HG03342 (cell line): ENCODE data around the gene RIN2.
"Not testable (repeated sequence)": the region's sequence is repeated elsewhere in the genome, so short reads cannot be mapped to it uniquely, and the experiment has no call there.

Experiments
- ATAC-seq: cut with Tn5 transposase; IDR thresholded peaks from one replicate; pipeline ENCODE4 v1.9.1; 2021; ENCODE audit warnings: mild to moderate bottlenecking, moderate library complexity; ENCODE audit not compliant: unreplicated experiment

The RIN2 gene

GRCh38 chr20:19735446-19735845 is 22.6 kb upstream of the RIN2 start:
- no peak for ATAC-seq

GRCh38 chr20:19737025-19737424 is 21.0 kb upstream of the RIN2 start:
- no peak for ATAC-seq

- no peak for ATAC-seq
Measured at GRCh38 chr20:19738951-19739350, 19.1 kb upstream of the RIN2 start.

- no peak for ATAC-seq
Measured at GRCh38 chr20:19739351-19739750, 18.7 kb upstream of the RIN2 start.

- ATAC-seq = no peak
Measured at GRCh38 chr20:19740512-19740911, 17.5 kb upstream of the RIN2 start.

- ATAC-seq = no peak
Measured at GRCh38 chr20:19741924-19742323, 16.1 kb upstream of the RIN2 start.

GRCh38 chr20:19742974-19743639 is 15.0 kb upstream of the RIN2 start:
- no peak for ATAC-seq

GRCh38 chr20:19743640-19743995 is 14.4 kb upstream of the RIN2 start:
- no peak for ATAC-seq

GRCh38 chr20:19745106-19745505 is 13.0 kb upstream of the RIN2 start:
- ATAC-seq = no peak

GRCh38 chr20:19745584-19745983 is 12.5 kb upstream of the RIN2 start:
- ATAC-seq = no peak

GRCh38 chr20:19746396-19746795 is 11.7 kb upstream of the RIN2 start:
- no peak for ATAC-seq

- ATAC-seq = no peak
Measured at GRCh38 chr20:19747903-19748302, 10.2 kb upstream of the RIN2 start.

- ATAC-seq = no peak
Measured at GRCh38 chr20:19748681-19749080, 9.4 kb upstream of the RIN2 start.

GRCh38 chr20:19749618-19750071 is 8.4 kb upstream of the RIN2 start:
- ATAC-seq = no peak

GRCh38 chr20:19750101-19750606 is 7.9 kb upstream of the RIN2 start:
- ATAC-seq = no peak

- no peak for ATAC-seq
Measured at GRCh38 chr20:19750907-19751636, 7.0 kb upstream of the RIN2 start.

- ATAC-seq = not testable (repeated sequence)
Measured at GRCh38 chr20:19754201-19754600, 3.9 kb upstream of the RIN2 start.

GRCh38 chr20:19756761-19757486 is 1.1 kb upstream of the RIN2 start:
- ATAC-seq = no peak

- ATAC-seq = no peak
Measured at GRCh38 chr20:19757487-19758132, 448 bp upstream of the RIN2 start.

- no peak for ATAC-seq
Measured at GRCh38 chr20:19758501-19759331, 658 bp downstream of the RIN2 start.
